Activated naive CD4-positive, alpha-beta T cell treated with anti-CD3 and anti-CD28 coated beads, Interleukin-2, amount 50 U/mL, for 16 hours (primary cell): Measurements from ENCODE around the gene HILPDA.

Source experiments
- DNase-seq: peaks from one replicate; pipeline ENCODE4 v3.0.0-alpha.2; 2020

HILPDA gene

GRCh38 chr7:128455543-128456254 lies at the start of gene HILPDA:
TSS of gene HILPDA (plus strand) at chr7:128455878. CDS start at chr7:128457269, 1,391 bp downstream.
- peak; percentile 96 for DNase-seq

- DNase-seq: no peak
Observed at GRCh38 chr7:128406314-128407232, 49.1 kb upstream of the HILPDA start.

- DNase-seq: no peak
Observed at GRCh38 chr7:128407233-128407589, 48.5 kb upstream of the HILPDA start.

GRCh38 chr7:128407751-128408708 lies 47.6 kb upstream of the HILPDA start:
- no peak for DNase-seq

GRCh38 chr7:128408709-128409595 lies 46.7 kb upstream of the HILPDA start:
- DNase-seq: no peak

- peak; percentile 84 for DNase-seq
Observed at GRCh38 chr7:128409596-128410450, 45.9 kb upstream of the HILPDA start, which contains the start of gene IMPDH1. TSS of gene IMPDH1 (minus strand) at chr7:128409982. CDS start at chr7:128409901, 81 bp downstream.

- no peak for DNase-seq
Observed at GRCh38 chr7:128410451-128410753, 45.3 kb upstream of the HILPDA start.

GRCh38 chr7:128415217-128415785 lies 40.4 kb upstream of the HILPDA start:
- no peak for DNase-seq

- DNase-seq: no peak
Observed at GRCh38 chr7:128417071-128417470, 38.6 kb upstream of the HILPDA start.

- DNase-seq: no peak
Observed at GRCh38 chr7:128419257-128419656, 36.4 kb upstream of the HILPDA start.

GRCh38 chr7:128420773-128421172 lies 34.9 kb upstream of the HILPDA start:
- DNase-seq: no peak

- no peak for DNase-seq
Observed at GRCh38 chr7:128421384-128421783, 34.3 kb upstream of the HILPDA start.

- no peak for DNase-seq
Observed at GRCh38 chr7:128422037-128422436, 33.6 kb upstream of the HILPDA start.

- DNase-seq: no peak
Observed at GRCh38 chr7:128422842-128423241, 32.8 kb upstream of the HILPDA start.

GRCh38 chr7:128424686-128425275 lies 30.9 kb upstream of the HILPDA start:
- no peak for DNase-seq

GRCh38 chr7:128425850-128426249 lies 29.8 kb upstream of the HILPDA start:
- DNase-seq: peak; percentile 73

GRCh38 chr7:128427289-128427891 lies 28.3 kb upstream of the HILPDA start:
- no peak for DNase-seq

- DNase-seq: no peak
Observed at GRCh38 chr7:128430207-128430606, 25.5 kb upstream of the HILPDA start.

GRCh38 chr7:128431221-128431620 lies 24.5 kb upstream of the HILPDA start:
- no peak for DNase-seq

GRCh38 chr7:128431754-128432153 lies 23.9 kb upstream of the HILPDA start:
- DNase-seq: no peak
